Lung microvascular endothelial cell (primary cell): Measurements from ENCODE around the gene KCTD5. TPM values are rescaled to one million over a fixed set of nuclear protein-coding genes. Genes with fewer than 3 reads are reported as not detected.
"Not testable (repeated sequence)": the region's sequence is repeated elsewhere in the genome, so short reads cannot be mapped to it uniquely, and the experiment has no call there.

Experiments used
- DNase-seq, 2 donors: peaks; one replicate each; pipeline versions ENCODE4 v3.0.0 to v3.0.0-alpha.2; 2010; ENCODE audit warnings: low read depth in 2 of 2
- total RNA-seq: library from RNA; depleted of rRNA; stranded (reverse); fragments of >200 nt; gene quantifications from 2 replicates; pipeline ENCODE4 v1.2.1, GENCODE V29; 2014

KCTD5 gene
- total RNA-seq, 1 donor from 2014 or later, result 17.5 TPM

- not testable (repeated sequence) for DNase-seq
These were observed 39.4 kb downstream of the KCTD5 start for GRCh38 chr16:2721634-2722173.

- DNase-seq, result no peak
These were observed 41.9 kb downstream of the KCTD5 start for GRCh38 chr16:2724088-2724676.

- no peak for DNase-seq
These were observed 42.6 kb downstream of the KCTD5 start for GRCh38 chr16:2724816-2725348.

GRCh38 chr16:2726923-2727322, 44.6 kb downstream of the KCTD5 start:
- no peak for DNase-seq

GRCh38 chr16:2728034-2728433, 45.7 kb downstream of the KCTD5 start:
- no peak for DNase-seq

- no peak for DNase-seq
These were observed 52.7 kb downstream of the KCTD5 start for GRCh38 chr16:2734844-2735515.

- DNase-seq, result no peak
These were observed 54.3 kb downstream of the KCTD5 start for GRCh38 chr16:2736476-2737237.

GRCh38 chr16:2737238-2737605, 54.9 kb downstream of the KCTD5 start:
- no peak for DNase-seq

GRCh38 chr16:2737895-2738418, 55.6 kb downstream of the KCTD5 start:
- no peak for DNase-seq

- DNase-seq, result no peak
These were observed 56.3 kb downstream of the KCTD5 start for GRCh38 chr16:2738615-2739014.

GRCh38 chr16:2739625-2740430, 57.5 kb downstream of the KCTD5 start:
- DNase-seq, result no peak

GRCh38 chr16:2740476-2740875, 58.2 kb downstream of the KCTD5 start:
- DNase-seq, result no peak

- DNase-seq, result no peak
These were observed 58.8 kb downstream of the KCTD5 start for GRCh38 chr16:2741168-2741567.

- no peak for DNase-seq
These were observed 60.1 kb downstream of the KCTD5 start for GRCh38 chr16:2742323-2743006.

- no peak for DNase-seq
These were observed 60.9 kb downstream of the KCTD5 start for GRCh38 chr16:2743007-2743810.

GRCh38 chr16:2744711-2745110, 62.4 kb downstream of the KCTD5 start:
- DNase-seq, result no peak

- no peak for DNase-seq
These were observed 63.0 kb downstream of the KCTD5 start for GRCh38 chr16:2745116-2745890.

GRCh38 chr16:2745961-2746360, 63.6 kb downstream of the KCTD5 start:
- DNase-seq, result no peak
